Glutamatergic neuron (in vitro differentiated cells): ENCODE measurements around the gene PHACTR3. TPM values are rescaled to one million over a fixed set of nuclear protein-coding genes. Genes with fewer than 3 reads are reported as not detected.

ENCODE experiments used
- DNase-seq: peaks from one replicate; pipeline ENCODE4 v3.0.0; 2022
- H3K27ac Mint-ChIP-seq: one replicate; pipeline ENCODE4 v1.8.0; 2020; ENCODE audit warnings: mild to moderate bottlenecking, mixed read lengths, inconsistent platforms; ENCODE audit not compliant: unreplicated experiment
- H3K27me3 Mint-ChIP-seq: one replicate; pipeline ENCODE4 v1.8.0; 2020; ENCODE audit warnings: mild to moderate bottlenecking, moderate library complexity, mixed read lengths, inconsistent platforms; ENCODE audit not compliant: unreplicated experiment
- H3K36me3 Mint-ChIP-seq: one replicate; pipeline ENCODE4 v1.8.0; 2020; ENCODE audit warnings: mild to moderate bottlenecking, mixed read lengths, inconsistent platforms; ENCODE audit not compliant: unreplicated experiment
- H3K4me1 Mint-ChIP-seq: one replicate; pipeline ENCODE4 v1.8.0; 2020; ENCODE audit warnings: mild to moderate bottlenecking, low read depth, mixed read lengths, inconsistent platforms; ENCODE audit not compliant: unreplicated experiment
- H3K4me3 Mint-ChIP-seq: one replicate; pipeline ENCODE4 v1.8.0; 2020; ENCODE audit warnings: mild to moderate bottlenecking, mixed read lengths, inconsistent platforms; ENCODE audit not compliant: unreplicated experiment
- H3K9me3 Mint-ChIP-seq: one replicate; pipeline ENCODE4 v1.8.0; 2020; ENCODE audit warnings: mild to moderate bottlenecking, moderate library complexity, mixed read lengths, inconsistent platforms; ENCODE audit not compliant: unreplicated experiment
- CTCF ChIP-seq: fragments of 200-600 bp; sonication (generic); IDR thresholded peaks from one replicate; pipeline ENCODE4 v1.5.0; 2021; ENCODE audit not compliant: partially characterized antibody, unreplicated experiment
- total RNA-seq: library from RNA; stranded (reverse); fragmentation: NEBNext Ultra II Directional; extraction: Animal tissue kit (Norgen Biotek cat#: 25700); gene quantifications from one replicate; pipeline ENCODE4 v1.2.1, GENCODE V29; 2021; ENCODE audit not compliant: unreplicated experiment

PHACTR3 gene
- total RNA-seq, 1 donor from 2014 or later, result 37.0 TPM

- H3K27ac Mint-ChIP-seq, result no peak overlapping the region
- H3K4me3 Mint-ChIP-seq, result no peak overlapping the region
- peaks cover 4% of the 10 kb centered on the region for H3K36me3 Mint-ChIP-seq
- no peak for TF ChIP-seq CTCF
- peaks cover 3% of the 10 kb centered on the region for H3K9me3 Mint-ChIP-seq
- peaks cover 5% of the 10 kb centered on the region for H3K4me1 Mint-ChIP-seq
- H3K27me3 Mint-ChIP-seq, result peaks cover 3% of the 10 kb centered on the region
- DNase-seq, result no peak
Measured at GRCh38 chr20:59729506-59729905, 125.2 kb downstream of the PHACTR3 start.

DNA sequence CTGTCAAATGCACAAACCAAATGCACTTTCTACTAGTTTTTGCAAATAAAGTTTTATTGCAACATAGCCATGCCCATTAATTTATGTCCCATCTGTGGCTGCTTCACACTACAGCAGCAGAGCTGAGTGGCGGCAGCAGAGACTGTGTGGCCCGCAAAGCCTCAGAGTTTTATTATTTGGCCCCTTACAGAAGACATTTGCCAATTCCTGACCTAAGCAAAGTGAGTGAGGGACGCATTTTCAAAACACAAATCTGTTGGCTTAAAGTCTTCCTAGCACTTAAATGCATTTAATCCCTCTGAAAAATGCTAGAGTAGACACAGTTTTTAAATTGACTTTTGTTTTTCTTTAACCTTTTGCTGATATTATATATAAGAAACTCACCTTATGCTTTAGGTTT lies 126.4 kb downstream of the PHACTR3 start:
- no peak for TF ChIP-seq CTCF
- Mint-ChIP-seq H3K4me1 (peaks cover 1% of the 10 kb centered on the region), H3K9me3 (no peaks in the 10 kb centered on the region), H3K27ac (no peak overlapping the region), H3K27me3 (peaks cover 3% of the 10 kb centered on the region), H3K36me3 (peaks cover 4% of the 10 kb centered on the region), H3K4me3 (no peak overlapping the region)
- no peak for DNase-seq

DNA sequence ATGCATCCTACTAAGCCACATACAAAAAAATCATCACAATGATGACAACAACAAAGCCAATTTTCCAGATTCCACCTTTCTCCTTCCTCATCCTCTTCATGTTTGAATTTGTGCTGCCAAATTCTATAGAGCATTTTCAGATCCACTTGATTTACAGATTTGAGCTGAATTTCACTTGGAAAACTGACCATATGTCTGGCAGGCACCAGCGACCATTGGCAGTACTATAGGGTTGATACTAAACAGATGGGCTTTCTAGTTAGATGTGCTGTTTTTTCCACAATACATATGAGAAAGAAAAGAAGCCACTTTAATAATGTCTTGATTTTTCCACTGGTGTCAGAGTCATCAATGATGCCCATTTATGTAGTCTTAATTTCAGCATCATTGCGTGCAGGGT lies 127.0 kb downstream of the PHACTR3 start:
- peaks cover 1% of the 10 kb centered on the region for H3K4me1 Mint-ChIP-seq
- peaks cover 3% of the 10 kb centered on the region for H3K27me3 Mint-ChIP-seq
- H3K27ac Mint-ChIP-seq, result no peak overlapping the region
- no peak for DNase-seq
- H3K4me3 Mint-ChIP-seq, result no peak overlapping the region
- no peaks in the 10 kb centered on the region for H3K9me3 Mint-ChIP-seq
- TF ChIP-seq CTCF, result no peak
- H3K36me3 Mint-ChIP-seq, result peaks cover 4% of the 10 kb centered on the region

- Mint-ChIP-seq H3K27ac (no peak overlapping the region), H3K27me3 (peaks cover 8% of the 10 kb centered on the region), H3K9me3 (peaks cover 8% of the 10 kb centered on the region), H3K4me3 (no peak overlapping the region), H3K4me1 (no peaks in the 10 kb centered on the region), H3K36me3 (peaks cover 4% of the 10 kb centered on the region)
- no peak for DNase-seq
- no peak for TF ChIP-seq CTCF
Measured at GRCh38 chr20:59733351-59733750, 129.0 kb downstream of the PHACTR3 start.

DNA sequence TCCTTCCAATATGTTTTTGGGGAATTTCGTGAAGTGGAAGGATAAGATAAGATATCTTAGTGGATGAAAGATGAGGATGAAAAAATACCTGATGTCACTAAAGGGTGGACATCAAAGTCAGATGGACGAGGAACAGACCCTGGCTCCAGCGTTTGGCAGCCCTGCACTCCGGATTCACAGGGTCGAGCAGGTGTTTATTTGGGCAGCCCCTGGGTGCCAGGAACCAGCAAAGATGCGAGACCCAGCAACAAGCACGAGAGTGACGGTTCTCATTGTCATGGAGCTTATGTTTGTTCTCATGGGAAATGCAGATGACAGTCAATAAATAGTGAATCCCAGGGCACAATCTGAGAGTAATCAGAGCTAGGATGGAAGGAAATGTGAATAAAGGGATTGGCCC lies 131.1 kb downstream of the PHACTR3 start:
- peaks cover 11% of the 10 kb centered on the region for H3K27me3 Mint-ChIP-seq
- peak overlapping the region; percentile 78 for H3K27ac Mint-ChIP-seq
- H3K9me3 Mint-ChIP-seq, result peaks cover 10% of the 10 kb centered on the region
- no peak for DNase-seq
- peaks cover 4% of the 10 kb centered on the region for H3K4me1 Mint-ChIP-seq
- H3K4me3 Mint-ChIP-seq, result peak overlapping the region; percentile 16
- peaks cover 4% of the 10 kb centered on the region for H3K36me3 Mint-ChIP-seq
- no peak for TF ChIP-seq CTCF
